Bone marrow (tissue), 2 donors: ENCODE results near the gene SERPINB10.
A peak's percentile ranks its signal among the peaks of the same experiment; 100 is the strongest.
"Not testable (repeated sequence)": the region's sequence is repeated elsewhere in the genome, so short reads cannot be mapped to it uniquely, and the experiment has no call there.

ENCODE experiments used
- DNase-seq, 2 donors: peaks; one replicate each; lab custom pipeline; 2025; lab: John Stamatoyannopoulos, UW

Gene SERPINB10

DNA sequence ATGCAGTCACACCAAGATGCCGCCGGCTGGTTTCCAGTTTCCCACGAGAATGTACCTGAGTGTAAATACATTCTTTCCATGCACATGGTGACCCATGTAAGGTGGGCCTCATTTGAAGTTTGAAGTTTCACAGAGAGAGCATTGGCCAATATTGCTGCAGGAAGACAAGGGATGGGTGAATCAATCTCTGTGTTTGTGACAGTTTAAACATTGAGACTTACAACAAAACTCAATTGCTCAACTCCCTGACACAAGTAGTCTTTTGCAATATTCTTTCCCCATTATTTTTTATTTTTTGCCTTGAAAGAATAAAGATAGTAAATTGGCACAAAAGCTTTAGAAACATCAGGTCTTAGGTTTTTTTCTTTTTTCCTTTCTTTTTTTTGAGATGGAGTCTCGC lies 15.2 kb upstream of the SERPINB10 start:
- no peak for DNase-seq

DNA sequence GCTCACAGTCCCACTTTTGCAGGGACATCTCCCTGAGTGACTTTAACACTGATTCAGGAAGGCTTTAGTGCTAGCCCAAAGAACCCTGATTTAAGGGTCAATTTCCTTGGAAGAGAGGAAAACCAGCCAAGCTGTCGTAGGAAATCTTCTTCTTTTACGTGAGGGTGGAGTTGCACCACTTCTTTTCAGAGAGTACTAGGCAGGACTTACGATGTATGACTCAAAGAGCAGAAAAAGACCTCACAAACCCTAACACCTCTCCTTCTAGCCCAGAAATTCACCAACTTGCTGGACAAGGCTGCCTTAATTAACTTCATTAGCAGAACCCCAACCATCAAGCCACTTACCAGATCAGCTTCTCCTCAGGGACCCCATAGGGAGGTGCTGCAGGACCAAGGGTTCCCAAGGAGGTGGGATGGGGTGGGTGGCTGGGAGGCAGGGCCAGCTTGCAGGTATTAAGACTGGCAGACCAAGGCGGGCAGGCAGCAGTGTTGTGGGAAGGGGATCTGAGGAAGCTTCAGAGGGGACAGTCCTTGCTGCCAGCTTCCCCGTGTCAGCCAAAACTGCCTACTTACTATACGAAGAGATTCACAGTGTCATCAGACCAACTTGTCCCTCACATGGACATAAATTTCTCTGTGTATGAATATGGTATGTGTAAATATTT lies 13.5 kb upstream of the SERPINB10 start:
- no peak for DNase-seq

DNA sequence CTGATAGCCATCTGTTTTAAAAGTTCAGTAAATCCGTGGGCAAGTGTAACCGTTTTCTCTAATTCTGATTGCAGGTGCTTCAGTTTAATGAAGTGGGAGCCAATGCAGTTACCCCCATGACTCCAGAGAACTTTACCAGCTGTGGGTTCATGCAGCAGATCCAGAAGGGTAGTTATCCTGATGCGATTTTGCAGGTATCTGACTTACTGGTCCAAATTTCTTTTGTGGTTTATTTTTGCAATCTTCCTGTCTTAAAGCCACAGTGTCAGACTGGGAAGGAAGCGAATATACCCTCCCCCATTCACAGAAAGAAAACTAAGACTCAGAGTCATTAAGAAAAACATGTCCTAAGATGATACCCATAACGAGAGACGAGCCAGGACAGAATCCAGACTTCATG lies 12.6 kb upstream of the SERPINB10 start:
- DNase-seq, result no peak

DNA sequence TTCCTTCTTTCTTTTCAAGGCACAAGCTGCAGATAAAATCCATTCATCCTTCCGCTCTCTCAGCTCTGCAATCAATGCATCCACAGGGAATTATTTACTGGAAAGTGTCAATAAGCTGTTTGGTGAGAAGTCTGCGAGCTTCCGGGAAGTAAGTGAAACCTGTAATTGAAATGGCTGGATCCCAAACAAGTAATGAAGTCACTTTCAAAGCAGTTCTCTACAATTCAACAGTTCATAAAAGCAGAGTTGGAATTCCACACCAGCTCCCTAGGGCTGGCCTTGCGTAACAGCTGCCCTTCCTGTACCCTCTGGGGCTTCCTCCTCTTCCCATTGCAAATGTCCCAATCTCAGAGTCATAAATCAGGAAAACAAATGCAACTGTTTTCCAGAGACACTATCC lies 10.7 kb upstream of the SERPINB10 start:
- no peak for DNase-seq

DNA sequence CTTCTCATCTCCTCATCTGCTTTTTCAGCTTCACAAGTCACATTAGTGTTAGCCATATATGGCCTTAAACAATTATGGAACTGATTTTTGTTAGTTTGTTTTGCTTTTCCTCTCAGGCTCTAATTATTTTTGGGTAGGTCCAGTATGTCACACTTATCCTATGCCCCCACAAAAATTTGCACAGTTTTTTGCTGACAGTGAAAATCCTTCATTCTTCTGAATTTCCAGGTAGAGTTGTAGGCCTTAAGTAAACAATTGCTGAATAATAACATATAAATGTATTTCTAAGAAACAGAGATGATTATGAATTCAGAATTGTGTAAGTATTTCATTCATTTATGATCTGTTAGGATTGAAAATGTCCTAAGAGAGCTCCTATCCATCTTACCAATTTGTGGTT lies 8.6 kb upstream of the SERPINB10 start:
- no peak for DNase-seq

DNA sequence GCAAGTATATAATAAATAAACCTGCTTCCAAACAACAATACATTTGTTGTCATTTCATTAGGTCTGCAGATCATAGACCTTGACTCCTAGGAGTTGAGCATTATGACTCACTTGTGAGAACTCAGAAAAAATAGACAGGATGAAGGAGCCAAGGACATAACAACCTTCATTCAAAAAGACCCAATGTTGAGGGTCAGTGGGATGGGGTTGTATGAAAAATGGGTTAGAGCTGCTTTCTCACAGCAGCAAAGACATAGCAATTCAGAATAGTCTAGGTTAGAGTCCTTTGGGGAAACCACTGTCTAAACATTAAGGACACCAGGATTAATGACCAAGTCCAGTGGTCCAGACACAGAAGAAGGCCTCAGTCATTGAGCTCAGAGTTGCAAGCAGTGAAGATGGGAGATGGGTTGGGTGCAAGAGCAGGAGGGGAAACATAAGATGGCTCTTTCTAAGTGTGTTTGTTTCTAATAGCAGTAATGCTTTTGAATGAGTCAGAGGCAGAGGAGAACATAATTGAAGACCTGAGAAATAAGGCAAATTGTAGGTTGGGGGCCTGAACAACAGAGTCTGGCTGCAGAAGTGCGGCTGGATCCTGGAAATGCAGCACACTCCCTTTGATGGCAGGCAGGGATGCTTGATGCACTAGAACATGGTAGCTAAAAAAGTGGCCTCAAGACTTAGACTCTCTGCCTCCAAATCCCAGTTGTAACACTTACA lies 3.7 kb upstream of the SERPINB10 start:
- no peak for DNase-seq

DNA sequence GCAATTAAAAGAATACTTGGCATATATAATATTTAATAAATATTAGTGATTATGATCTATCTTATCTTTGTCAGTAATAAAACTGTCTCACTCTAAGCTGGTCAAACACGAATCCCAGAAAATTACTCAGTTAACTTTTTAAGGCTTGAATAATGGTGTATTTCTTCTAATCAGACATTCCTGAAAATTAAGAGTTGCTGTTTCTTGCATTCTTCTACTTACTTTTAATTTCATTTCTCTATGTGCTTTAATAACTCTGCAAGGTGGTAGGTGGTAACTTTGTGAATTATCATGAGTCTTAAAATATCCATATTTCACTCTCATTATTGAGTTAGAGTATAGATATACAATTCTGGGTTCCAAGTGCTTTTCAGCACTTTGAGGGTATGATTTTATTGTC lies 3.1 kb upstream of the SERPINB10 start:
- DNase-seq, result no peak

DNA sequence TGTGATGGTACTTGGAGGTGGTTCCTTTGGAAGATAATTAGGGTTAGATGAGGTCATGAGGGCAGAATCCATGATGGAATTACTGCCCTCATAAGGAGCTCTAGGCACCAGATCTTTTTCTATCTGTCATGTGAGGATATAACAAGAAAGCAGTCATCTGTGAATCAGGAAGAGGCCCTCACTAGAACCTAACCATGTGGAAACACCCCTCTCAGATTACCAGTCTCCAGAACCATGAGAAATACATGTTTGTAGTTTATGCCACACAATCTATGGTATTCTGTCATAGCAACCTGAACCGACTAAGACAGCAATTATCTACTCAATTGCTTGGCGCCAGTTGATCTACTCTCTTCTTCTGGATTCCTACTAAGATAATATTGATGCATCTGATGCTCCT lies 2.4 kb upstream of the SERPINB10 start:
- no peak for DNase-seq

DNA sequence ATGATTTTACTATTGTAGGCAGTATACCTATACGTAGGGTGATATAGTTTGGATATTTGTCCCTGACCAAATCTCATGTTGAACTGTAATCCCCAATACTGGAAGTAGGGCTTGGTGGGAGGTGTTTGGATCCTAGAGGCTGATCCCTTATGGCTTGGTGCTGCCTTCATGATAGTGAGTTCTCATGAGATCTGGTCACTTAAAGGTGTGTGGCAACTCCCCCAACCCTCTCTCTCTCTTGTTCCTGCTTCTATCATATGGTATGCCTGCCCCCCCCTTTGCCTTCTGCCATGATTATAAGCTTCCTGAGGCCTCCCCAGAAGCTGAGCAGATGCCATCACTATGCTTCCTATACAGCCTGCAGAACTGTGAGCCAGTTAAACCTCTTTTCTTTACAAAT lies 1.7 kb upstream of the SERPINB10 start:
- no peak for DNase-seq

DNA sequence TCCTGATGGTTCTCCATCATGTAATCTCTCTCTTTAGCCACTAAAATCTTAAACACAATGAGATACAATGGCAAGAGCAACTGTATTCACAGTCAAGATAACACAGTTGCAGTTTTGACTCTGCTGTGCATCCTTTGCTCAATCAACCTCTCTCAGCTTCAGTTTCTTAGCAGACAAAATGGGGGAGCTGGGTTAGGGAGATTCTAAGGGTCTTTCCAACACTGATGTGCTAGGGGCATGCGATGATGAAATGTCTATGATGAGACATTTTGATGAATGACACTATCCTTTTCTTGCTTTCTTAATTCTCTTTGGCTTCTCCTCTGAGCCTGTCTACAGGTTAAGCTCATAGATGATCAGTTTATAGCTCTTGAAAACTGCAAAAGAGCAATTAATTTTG lies 1.1 kb downstream of the SERPINB10 start:
- DNase-seq, result no peak

DNA sequence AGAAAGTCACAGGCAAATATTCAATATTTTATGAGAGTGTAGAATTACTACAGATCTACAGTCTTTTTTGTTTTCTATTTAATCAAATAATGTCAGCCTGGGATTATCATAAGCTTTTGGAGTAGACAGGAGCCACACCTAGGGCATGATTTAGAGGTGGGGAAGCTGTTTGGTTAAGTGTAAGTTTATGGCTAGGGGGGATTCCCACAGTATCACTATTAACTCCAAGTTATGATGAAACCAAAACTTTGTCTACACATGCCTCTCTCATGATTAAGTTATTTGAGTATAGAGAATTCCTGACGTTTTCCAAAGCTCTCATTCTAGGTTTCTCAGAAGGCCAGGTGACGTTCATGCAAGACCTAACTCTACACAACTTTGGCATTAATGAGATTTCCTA lies 2.1 kb downstream of the SERPINB10 start:
- DNase-seq, result no peak

DNA sequence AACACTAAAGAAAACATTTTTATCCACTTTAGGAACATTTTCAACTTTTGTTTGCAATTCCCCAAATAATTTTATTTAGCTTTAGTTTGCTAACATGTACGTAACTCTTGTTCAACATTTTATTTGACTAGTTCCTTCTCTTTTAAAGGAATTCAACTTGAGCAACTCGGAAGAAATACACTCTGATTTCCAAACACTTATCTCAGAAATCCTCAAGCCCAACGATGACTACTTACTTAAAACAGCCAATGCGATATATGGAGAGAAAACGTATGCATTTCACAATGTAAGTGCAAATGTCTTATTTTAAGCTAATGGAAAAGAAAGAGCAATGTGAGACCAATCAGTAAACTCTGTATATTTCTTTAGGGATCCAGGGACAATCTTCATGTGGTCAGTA lies 10.1 kb downstream of the SERPINB10 start:
- no peak for DNase-seq

DNA sequence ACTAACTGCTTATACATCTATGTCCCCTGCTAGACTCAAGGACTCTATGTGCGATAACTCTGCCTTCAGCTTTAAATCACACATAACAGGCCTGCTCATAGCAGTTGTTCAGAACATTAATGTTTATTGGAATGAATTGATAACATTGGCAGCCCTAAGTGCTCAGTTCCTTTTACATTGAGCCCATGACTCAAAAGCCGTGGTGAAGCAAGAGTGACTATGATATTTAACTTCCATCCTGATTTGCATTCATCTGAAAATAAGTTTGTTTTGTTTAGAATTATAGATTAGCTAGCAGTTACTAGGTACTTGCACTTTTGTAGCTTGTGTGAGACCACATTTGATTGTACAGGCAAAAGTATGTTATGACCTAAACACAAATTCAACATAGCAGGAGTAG lies 14.3 kb downstream of the SERPINB10 start:
- no peak for DNase-seq

DNA sequence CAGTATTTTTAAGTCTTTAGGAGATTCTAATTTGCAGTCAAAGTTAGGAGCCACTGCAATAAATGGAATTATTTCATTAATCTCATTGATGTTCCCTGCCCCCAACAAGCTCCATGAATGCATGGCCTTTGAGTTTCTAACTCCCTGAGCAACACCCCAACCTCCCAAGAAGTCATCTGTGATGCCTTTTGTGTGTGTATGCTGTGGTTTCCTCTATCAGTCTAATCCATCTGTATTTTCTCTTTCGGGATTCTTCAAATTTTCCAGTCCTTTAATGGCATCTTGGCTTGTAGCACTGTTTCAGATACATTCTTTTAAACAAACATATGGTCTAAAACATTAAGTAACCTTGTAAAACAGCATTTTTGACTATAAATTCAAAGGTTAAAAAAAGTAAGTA lies 16.8 kb downstream of the SERPINB10 start:
- no peak for DNase-seq

DNA sequence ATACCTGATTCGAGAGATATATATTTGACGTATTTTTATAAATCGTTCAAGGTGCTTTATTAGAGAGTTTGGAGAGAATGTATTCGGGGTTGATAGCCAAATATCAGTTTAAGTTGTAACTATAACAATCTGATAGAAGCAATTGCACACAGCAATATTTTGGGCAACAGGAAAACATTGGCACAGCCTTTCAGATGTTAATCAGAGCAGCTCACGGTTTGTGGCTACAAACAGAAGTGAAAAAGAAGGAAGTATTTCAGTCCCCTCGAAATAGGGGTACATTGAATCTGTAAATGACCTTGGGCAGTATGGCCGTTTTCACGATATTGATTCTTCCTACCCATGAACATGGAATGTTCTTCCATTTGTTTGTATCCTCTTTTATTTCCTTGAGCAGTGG lies 20.6 kb downstream of the SERPINB10 start:
- DNase-seq, result peak in 1 of 2 donors; percentile 6

DNA sequence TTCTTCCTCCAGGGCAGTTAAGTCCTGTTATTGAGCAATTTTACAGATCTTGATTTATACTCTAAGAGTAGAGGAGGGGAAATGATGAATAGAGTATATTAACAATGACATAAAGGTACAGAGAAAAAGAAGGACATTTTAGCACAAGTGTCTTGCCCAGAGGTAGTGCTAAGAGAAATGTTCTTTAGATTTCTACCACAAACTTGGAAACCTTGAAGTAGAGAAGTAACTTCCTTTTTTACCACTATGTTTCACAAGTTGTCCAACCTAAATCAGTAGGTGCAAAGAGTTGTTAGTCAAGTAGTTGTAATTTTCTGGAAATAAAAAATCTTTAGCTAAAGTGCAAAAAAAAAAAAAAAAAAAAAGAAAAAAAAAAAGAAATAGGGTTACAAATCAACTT lies 21.6 kb downstream of the SERPINB10 start:
- DNase-seq, result not testable (repeated sequence)

DNA sequence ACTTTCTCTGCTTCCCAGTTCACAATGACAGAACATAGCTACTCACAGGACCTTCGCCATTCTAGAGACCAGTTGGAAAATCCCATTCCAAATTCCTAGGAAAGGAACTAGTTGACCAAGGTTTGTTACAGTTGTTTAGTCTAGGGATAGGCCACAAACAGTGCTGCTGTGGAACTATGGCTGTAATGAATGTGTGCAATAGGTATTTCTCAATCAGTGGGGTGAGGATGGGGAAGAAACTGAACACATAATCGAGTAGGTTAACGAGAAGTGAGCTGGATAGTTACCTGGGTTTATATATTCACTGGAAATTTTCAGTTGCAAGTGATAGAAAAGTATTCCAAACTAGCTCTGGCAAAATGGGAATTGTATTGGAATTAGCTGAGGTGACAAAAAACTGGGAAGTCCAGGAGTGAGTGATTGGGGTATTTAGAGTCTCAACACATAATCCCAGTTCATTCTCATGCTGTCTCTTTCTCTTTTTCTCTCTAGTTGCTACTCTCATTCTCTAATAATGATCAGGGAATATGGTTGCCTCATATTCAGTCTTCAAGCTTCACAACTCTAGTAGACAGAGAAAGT lies 23.1 kb downstream of the SERPINB10 start:
- DNase-seq, result no peak

DNA sequence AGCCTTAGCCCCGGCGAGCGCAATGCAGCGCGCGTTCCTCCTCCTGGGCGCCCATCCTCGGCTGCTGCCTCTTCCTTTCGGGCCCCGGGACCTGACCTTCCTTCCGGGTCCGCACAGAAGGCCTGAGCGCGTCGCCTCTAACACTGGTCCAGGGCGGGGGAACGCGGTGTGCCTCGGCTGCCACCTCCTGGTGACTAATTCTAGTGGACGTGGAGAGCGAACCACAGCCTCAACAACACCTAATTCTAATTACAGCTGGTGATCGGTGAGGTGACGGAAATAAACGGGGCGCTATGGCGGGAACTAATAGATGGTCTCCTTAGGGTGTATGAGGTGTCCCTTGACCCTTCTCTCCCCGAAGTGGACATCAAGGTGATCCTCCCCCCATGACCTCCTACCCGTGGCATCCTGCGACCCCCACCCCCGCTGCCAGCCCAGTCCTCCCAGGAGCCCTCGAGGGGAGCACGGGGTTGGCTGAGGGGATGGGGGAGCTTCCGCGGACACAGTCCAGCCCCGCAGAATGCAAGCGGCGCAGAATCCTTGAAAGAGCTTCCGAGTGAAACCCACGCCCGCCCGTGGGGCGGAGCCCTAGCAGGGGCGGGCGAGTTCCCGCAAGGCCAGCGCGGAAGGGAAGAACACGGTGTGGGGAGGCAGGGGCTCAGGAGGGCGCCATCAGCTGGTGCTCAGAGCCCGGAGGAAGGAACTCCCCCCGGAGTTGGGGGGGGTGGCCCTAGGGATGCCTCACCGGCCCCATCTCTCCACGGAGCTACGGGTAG lies 28.6 kb downstream of the SERPINB10 start:
- peak; percentile 29 to 58 for DNase-seq

DNA sequence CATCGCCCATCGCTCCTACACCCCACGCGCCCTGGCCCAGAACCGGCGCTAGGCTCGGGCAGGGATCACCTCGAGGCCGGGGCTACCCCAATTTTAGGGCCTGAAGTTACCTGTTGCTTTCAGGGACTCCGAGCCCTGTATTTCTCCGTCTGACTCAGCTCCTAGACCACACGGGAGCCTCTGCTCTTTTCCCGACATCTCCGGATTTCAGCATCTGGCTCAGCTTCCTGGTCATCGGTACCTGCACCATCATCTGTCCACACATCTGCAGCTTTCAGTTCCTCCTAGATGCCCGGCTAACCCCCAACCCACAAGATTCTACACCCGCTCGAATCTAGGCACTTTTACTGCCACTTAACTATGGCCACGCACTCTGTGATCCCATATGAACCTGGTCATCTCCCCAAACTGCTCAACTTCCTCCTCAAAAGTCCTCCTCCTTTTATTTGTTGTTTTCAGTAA lies 29.2 kb downstream of the SERPINB10 start:
- no peak for DNase-seq

DNA sequence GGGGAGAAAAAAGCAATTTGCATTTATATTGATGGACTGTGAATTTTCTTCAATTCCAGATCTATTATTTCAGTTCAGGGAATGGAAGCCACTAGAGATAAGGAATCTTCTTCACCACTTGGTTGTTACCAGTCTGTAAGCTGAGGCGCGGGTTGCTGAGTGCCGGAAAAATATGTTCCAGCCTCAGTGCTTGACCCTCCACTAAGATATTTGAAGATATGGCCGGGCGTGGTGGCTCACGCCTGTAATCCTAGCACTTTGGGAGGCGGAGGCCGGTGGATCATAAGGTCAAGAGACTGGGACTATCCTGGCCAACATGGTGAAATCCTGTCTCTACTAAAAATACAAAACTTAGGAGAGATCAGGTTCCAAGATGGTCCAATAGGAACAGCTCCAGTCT lies 32.2 kb downstream of the SERPINB10 start:
- DNase-seq, result no peak

DNA sequence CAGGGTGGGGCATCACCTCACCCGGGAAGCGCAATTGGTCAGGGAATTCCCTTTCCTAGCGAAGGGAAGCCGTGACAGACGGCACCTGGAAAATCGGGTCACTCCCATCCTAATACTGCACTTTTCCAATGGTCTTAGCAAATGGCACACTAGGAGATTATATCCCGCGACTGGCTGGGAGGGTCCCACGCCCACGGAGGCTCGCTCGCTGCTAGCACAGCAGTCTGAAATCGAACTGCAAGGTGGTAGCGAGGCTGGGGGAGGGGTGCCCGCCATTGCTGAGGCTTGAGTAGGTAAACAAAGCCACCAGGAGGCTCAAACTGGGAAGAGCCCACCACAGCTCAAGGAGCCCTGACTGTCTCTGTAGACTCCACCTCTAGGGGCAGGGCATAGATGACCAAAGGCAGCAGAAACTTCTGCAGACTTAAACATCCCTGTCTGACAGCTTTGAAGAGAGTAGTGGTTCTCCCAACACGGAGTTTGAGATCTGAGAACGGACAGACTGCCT lies 32.8 kb downstream of the SERPINB10 start:
- DNase-seq, result not testable (repeated sequence)

DNA sequence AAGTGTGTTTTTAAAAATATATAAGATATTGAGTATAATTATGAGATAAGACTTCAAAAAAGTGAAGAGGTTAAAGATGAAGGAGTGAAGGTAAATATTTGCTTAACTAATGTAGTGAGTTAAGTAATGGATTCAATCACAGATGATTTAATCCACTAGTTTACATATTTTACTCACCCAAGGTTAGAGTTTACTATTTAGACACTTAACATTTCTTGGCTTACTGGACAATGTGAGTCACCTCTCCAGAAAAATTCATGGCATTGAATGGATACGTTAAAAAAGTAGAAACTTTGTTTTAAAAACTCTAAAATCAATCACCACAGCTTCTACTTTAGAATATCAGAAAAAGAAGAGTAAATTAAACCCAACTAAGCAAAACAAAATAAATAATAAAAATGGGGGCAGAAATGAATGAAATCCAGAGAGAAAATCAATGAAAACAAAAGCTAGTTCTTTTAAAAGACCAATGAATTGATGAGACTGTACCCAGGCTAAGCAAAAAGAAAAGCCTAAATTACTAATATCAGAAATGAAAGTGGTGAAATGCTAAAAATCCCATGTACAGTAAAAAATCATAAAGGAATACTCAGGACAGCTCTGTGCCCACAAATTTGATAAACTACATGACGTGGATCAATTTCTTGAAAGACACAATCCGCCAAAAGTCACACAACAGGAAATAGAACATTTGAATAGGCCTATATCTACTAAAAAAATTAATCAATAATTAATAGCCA lies 39.5 kb downstream of the SERPINB10 start:
- no peak for DNase-seq
